ENCODE results near the gene SLC5A9.

GRCh38 chr1:48248356-48248755 is 25.8 kb downstream of the SLC5A9 start:
- TF ChIP-seq EZH2phosphoT487 (IDR thresholded peaks at IDR 0.05; ENCODE audit: insufficient read depth, low read depth) (no peak), EZH2 (IDR thresholded peaks at IDR 0.05; ENCODE audit: insufficient read depth, poor library complexity, severe bottlenecking) (no peak)

All from GM23248 (cell line).